IMR-90 (cell line): ENCODE results near the gene UNC93B1.

Source experiments
- MXI1 ChIP-seq: IDR thresholded peaks from 2 replicates; pipeline ENCODE4 v1.6.1; 2012; ENCODE audit warnings: low read depth, mild to moderate bottlenecking, low read length, moderate library complexity, borderline replicate concordance
- POLR2A ChIP-seq: IDR thresholded peaks from 2 replicates; pipeline ENCODE4 v1.6.1; 2012; ENCODE audit warnings: mild to moderate bottlenecking, low read depth, low read length
- TF ChIP-seq, protein P1 (sequence below): conservative IDR thresholded peaks from 2 replicates; pipeline ENCODE4 v1.5.1; 2012; ENCODE audit warnings: mild to moderate bottlenecking, low read depth, low read length, improper control_type of control experiment

DNA sequence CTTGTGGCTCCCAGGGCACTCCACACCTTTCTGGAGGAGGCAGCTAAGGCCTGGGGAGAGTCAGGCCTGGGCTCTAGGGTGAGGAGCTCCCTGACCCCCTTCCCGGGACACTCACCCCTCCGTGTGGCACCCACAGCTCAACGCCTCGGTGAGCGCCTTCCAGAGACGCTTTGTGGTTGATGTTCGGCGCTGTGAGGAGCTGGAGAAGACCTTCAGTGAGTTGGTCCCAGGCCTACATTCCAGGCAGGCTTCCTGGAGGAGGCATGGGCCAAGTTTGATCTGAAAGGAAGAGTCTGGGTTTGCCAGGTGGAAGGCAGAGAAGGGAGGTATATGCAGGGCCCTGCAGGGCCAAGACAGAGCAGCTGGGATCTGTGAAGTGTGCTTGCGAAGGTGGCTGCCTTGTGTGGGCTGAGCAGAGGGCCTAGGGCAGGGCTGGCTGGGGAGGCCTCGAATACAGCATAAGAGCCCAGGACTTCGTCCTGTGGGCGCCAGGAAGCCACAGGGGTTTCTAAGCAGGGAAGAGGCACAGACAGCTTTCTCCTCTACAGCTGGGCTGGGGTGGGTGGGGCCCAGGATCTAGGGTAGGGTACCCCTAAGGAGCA, 37.8 kb upstream of the UNC93B1 start:
- TF ChIP-seq POLR2A (no peak), MXI1 (no peak)
- TF ChIP-seq, protein P1, sequence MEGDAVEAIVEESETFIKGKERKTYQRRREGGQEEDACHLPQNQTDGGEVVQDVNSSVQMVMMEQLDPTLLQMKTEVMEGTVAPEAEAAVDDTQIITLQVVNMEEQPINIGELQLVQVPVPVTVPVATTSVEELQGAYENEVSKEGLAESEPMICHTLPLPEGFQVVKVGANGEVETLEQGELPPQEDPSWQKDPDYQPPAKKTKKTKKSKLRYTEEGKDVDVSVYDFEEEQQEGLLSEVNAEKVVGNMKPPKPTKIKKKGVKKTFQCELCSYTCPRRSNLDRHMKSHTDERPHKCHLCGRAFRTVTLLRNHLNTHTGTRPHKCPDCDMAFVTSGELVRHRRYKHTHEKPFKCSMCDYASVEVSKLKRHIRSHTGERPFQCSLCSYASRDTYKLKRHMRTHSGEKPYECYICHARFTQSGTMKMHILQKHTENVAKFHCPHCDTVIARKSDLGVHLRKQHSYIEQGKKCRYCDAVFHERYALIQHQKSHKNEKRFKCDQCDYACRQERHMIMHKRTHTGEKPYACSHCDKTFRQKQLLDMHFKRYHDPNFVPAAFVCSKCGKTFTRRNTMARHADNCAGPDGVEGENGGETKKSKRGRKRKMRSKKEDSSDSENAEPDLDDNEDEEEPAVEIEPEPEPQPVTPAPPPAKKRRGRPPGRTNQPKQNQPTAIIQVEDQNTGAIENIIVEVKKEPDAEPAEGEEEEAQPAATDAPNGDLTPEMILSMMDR: no peak
